Measurements from ENCODE around the gene LMF1.

The LMF1 gene

GRCh38 chr16:832652-833336, 138.0 kb downstream of the LMF1 start:
- Histone ChIP-seq H3K9me2 (replicated peaks; ENCODE audit: insufficient read depth, low read length) (no peaks in the 10 kb centered on the region), H4K20me1 (ENCODE audit: low read depth, low read length) (no peaks in the 10 kb centered on the region), H3K9me3 (ENCODE audit: insufficient read depth, low read length) (no peaks in the 10 kb centered on the region; the same call in 1 of the 2 replicates), H3K27ac (ENCODE audit: low read depth, low read length) (no peak overlapping the region), H3K9ac (ENCODE audit: low read length) (no peak overlapping the region), H3K27me3 (ENCODE audit: low read length) (no peaks in the 10 kb centered on the region), H2AFZ (ENCODE audit: low read depth, low read length, severe bottlenecking) (no peak overlapping the region), H3K36me3 (ENCODE audit: low read length) (no peaks in the 10 kb centered on the region), H3K4me3 (ENCODE audit: insufficient read depth, low read length, poor library complexity, severe bottlenecking) (no peak overlapping the region), H3K4me2 (ENCODE audit: low read depth, low read length, poor library complexity, severe bottlenecking) (no peak overlapping the region), H3F3A (ENCODE audit: insufficient read depth) (no peaks in the 10 kb centered on the region), H3K79me2 (ENCODE audit: insufficient read depth, low read length) (no peaks in the 10 kb centered on the region)
- TF ChIP-seq, protein P1, sequence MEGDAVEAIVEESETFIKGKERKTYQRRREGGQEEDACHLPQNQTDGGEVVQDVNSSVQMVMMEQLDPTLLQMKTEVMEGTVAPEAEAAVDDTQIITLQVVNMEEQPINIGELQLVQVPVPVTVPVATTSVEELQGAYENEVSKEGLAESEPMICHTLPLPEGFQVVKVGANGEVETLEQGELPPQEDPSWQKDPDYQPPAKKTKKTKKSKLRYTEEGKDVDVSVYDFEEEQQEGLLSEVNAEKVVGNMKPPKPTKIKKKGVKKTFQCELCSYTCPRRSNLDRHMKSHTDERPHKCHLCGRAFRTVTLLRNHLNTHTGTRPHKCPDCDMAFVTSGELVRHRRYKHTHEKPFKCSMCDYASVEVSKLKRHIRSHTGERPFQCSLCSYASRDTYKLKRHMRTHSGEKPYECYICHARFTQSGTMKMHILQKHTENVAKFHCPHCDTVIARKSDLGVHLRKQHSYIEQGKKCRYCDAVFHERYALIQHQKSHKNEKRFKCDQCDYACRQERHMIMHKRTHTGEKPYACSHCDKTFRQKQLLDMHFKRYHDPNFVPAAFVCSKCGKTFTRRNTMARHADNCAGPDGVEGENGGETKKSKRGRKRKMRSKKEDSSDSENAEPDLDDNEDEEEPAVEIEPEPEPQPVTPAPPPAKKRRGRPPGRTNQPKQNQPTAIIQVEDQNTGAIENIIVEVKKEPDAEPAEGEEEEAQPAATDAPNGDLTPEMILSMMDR (IDR thresholded peaks at IDR 0.05; ENCODE audit: insufficient read depth, low read length, poor library complexity, severe bottlenecking), result no peak
- TF ChIP-seq EZH2phosphoT487 (conservative IDR thresholded peaks at IDR 0.05; ENCODE audit: low read length), result no peak

- Histone ChIP-seq H3K9me3 (ENCODE audit: insufficient read depth, low read length) (no peaks in the 10 kb centered on the region; the same call in 1 of the 2 replicates), H3K9me2 (replicated peaks; ENCODE audit: insufficient read depth, low read length) (no peaks in the 10 kb centered on the region), H3K4me3 (ENCODE audit: insufficient read depth, low read length, poor library complexity, severe bottlenecking) (no peak overlapping the region), H3K79me2 (ENCODE audit: insufficient read depth, low read length) (no peaks in the 10 kb centered on the region), H3K27ac (ENCODE audit: low read depth, low read length) (no peak overlapping the region), H3F3A (ENCODE audit: insufficient read depth) (no peaks in the 10 kb centered on the region), H3K9ac (ENCODE audit: low read length) (no peak overlapping the region), H4K20me1 (ENCODE audit: low read depth, low read length) (no peaks in the 10 kb centered on the region), H3K27me3 (ENCODE audit: low read length) (no peaks in the 10 kb centered on the region), H3K36me3 (ENCODE audit: low read length) (no peaks in the 10 kb centered on the region), H3K4me2 (ENCODE audit: low read depth, low read length, poor library complexity, severe bottlenecking) (no peak overlapping the region), H2AFZ (ENCODE audit: low read depth, low read length, severe bottlenecking) (no peak overlapping the region)
- TF ChIP-seq, protein P1 (IDR thresholded peaks at IDR 0.05; ENCODE audit: insufficient read depth, low read length, poor library complexity, severe bottlenecking), result no peak
- no peak for TF ChIP-seq EZH2phosphoT487 (conservative IDR thresholded peaks at IDR 0.05; ENCODE audit: low read length)
Observed at GRCh38 chr16:831571-832413, 139.0 kb downstream of the LMF1 start.

DNA sequence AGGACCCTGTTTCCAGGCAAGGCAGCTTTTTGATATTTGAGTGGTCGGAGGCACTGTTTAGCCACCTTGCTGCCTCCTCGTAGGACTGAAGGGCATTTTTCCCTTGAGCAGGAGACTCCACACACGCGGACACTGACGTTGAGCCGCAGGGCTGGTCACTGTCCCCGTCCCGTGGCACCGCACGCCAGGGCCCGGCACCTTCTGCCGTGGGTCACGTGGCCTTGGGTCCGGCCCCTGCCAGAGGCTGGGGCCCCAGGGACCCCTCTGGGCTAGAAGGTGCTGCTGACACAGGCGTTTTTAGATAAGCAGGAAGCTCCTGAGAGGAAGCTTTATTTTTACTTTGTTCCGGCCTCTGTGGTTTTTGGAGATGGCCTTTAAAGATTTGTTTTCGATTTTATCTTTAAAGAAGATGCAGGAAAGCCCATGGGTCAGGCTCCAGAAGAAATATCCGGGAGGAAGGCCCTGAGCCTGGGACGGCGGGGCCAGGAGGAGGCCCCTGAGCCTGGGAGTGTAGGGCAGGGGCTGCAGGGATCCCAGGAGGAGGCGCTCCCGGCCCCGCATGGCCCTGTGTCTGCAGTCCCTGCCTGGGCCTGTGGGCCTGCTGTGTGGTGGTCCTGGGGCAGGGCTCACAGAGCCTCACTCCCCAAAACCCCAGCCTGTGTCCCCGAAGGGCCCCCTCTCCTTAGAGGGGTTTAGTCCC, 139.8 kb downstream of the LMF1 start:
- H2AFZ ChIP-seq (ENCODE audit: low read depth, low read length, severe bottlenecking), result no peak overlapping the region
- no peaks in the 10 kb centered on the region for H3K27me3 ChIP-seq (ENCODE audit: low read length)
- H3K9me2 ChIP-seq (replicated peaks; ENCODE audit: insufficient read depth, low read length), result no peaks in the 10 kb centered on the region
- H3F3A ChIP-seq (ENCODE audit: insufficient read depth), result no peaks in the 10 kb centered on the region
- H3K79me2 ChIP-seq (ENCODE audit: insufficient read depth, low read length), result no peaks in the 10 kb centered on the region
- no peaks in the 10 kb centered on the region for H3K36me3 ChIP-seq (ENCODE audit: low read length)
- no peak for TF ChIP-seq EZH2phosphoT487 (conservative IDR thresholded peaks at IDR 0.05; ENCODE audit: low read length)
- TF ChIP-seq, protein P1 (IDR thresholded peaks at IDR 0.05; ENCODE audit: insufficient read depth, low read length, poor library complexity, severe bottlenecking), result no peak
- no peak overlapping the region for H3K4me2 ChIP-seq (ENCODE audit: low read depth, low read length, poor library complexity, severe bottlenecking)
- H3K27ac ChIP-seq (ENCODE audit: low read depth, low read length), result no peak overlapping the region
- no peak overlapping the region for H3K4me3 ChIP-seq (ENCODE audit: insufficient read depth, low read length, poor library complexity, severe bottlenecking)
- no peaks in the 10 kb centered on the region for H4K20me1 ChIP-seq (ENCODE audit: low read depth, low read length)
- no peak overlapping the region for H3K9ac ChIP-seq (ENCODE audit: low read length)
- H3K9me3 ChIP-seq (ENCODE audit: insufficient read depth, low read length), result no peaks in the 10 kb centered on the region

All from SU-DHL-6 (cell line).